Heart left ventricle (tissue), 16 donors: Measurements from ENCODE around the gene LRIF1. TPM values are rescaled to one million over a fixed set of nuclear protein-coding genes. Genes with fewer than 3 reads are reported as not detected.
"Not testable (repeated sequence)": the region's sequence is repeated elsewhere in the genome, so short reads cannot be mapped to it uniquely, and the experiment has no call there.

Experiments used
- ATAC-seq, 4 donors: fragments of 200-7000 bp; cut with Tn5 transposase; one replicate each; pipeline ENCODE4 v1.9.1; 2020 to 2022; ENCODE audit warnings: moderate library complexity in 4 of 4, mild to moderate bottlenecking in 3 of 4, moderate number of reproducible peaks in 1 of 4
- DNase-seq, 5 donors: peaks; one replicate each; pipeline ENCODE4 v3.0.0-alpha.2; 2020
- H3K27ac ChIP-seq, 12 donors: fragments of 200-600 bp; sonication (generic) in 4 of 12; one replicate each; pipeline versions ENCODE4 v1.5.0 to v1.8.0; 2016 to 2022; ENCODE audit warnings: mild to moderate bottlenecking in 2 of 12
- H3K27me3 ChIP-seq, 9 donors: fragments of 200-600 bp; sonication (generic) in 2 of 9; one replicate each; pipeline versions ENCODE4 v1.5.1 to v1.8.0; 2016 to 2022; ENCODE audit warnings: mild to moderate bottlenecking in 3 of 9
- H3K36me3 ChIP-seq, 9 donors: fragments of 200-600 bp; sonication (generic) in 2 of 9; one replicate each; pipeline versions ENCODE4 v1.5.0 to v1.8.0; 2018 to 2022; ENCODE audit warnings: mild to moderate bottlenecking in 2 of 9
- H3K4me1 ChIP-seq, 12 donors: fragments of 200-600 bp; sonication (generic) in 4 of 12; one replicate each; pipeline versions ENCODE4 v1.5.0 to v1.8.0; 2016 to 2022; ENCODE audit warnings: mild to moderate bottlenecking in 3 of 12
- H3K4me3 ChIP-seq, 12 donors: fragments of 200-600 bp; sonication (generic) in 4 of 12; one replicate each; pipeline versions ENCODE4 v1.5.0 to v1.8.0; 2017 to 2022; ENCODE audit warnings: mild to moderate bottlenecking in 9 of 12, moderate library complexity in 4 of 12
- H3K9me3 ChIP-seq, 12 donors: fragments of 200-600 bp; sonication (generic) in 4 of 12; one replicate each; pipeline versions ENCODE4 v1.5.0 to v1.8.0; 2016 to 2022; ENCODE audit warnings: mild to moderate bottlenecking in 1 of 12
- POLR2A ChIP-seq, 2 donors: fragments of 450-650 bp; IDR thresholded peaks; one replicate each; pipeline ENCODE4 v1.6.1; 2017; ENCODE audit warnings: antibody characterized with exemption in 2 of 2, mild to moderate bottlenecking in 2 of 2, moderate library complexity in 2 of 2
- WGBS, 4 donors: extraction: QIAGEN DNeasy Blood & Tissue Kit in 2 of 4; methylation state at CpG; one replicate each; pipeline versions ENCODE4 v1.1.5 to v1.1.7; 2013 to 2018; 5-methylcytosine and 5-hydroxymethylcytosine counted together
- intact Hi-C, 10 donors: fragments of 100-400 bp; cut with DNase I; formaldehyde crosslinking; loops; one replicate each; pipeline versions ENCODE4 v1.11.1 to v1.14.2; 2022
- polyA plus RNA-seq, 2 donors: library from polyadenylated mRNA; stranded (reverse); fragments of 200-250 nt; gene quantifications; one replicate each; pipeline ENCODE4 v1.2.3, GENCODE V29; 2013
- total RNA-seq, 9 donors: library from RNA; depleted of rRNA in 2 of 9; stranded (reverse); fragments of >200 nt in 2 of 9; fragmentation: NEBNext Ultra II Directional in 3 of 9; extraction: Animal tissue kit (Norgen Biotek cat#: 25700) in 3 of 9; gene quantifications; one replicate each; pipeline versions ENCODE4 v1.1.0 to v1.2.4, GENCODE V29; 2016 to 2023
- TF ChIP-seq, protein P1 (sequence below), 12 donors: fragments of 200-600 bp; sonication (generic) in 4 of 12; IDR thresholded peaks; one replicate each; pipeline versions ENCODE4 v1.5.0 to v1.8.0; 2018 to 2022; ENCODE audit warnings: antibody characterized with exemption in 12 of 12, mild to moderate bottlenecking in 5 of 12
- donor health status: ischemic (EF 13 %, LVEDD 7.1; RV severe dilation, severe dysfunction).
- donor health status: healthy with polysubstance abuse.
- donor health status: DM: no; HTN: yes; CAD: no.
- donor health status: DM: no; HTN: no; CAD: no.
- donor health status: ischemic (EF 25% LVEDD 6.9; RV normal size, moderate dysfunction).
- donor health status: ischemic (EF 25% LVEDD 5.7; RV mildly dilated, moderate dysfunction).
- donor health status: healthy.
- donor health status: DM: yes; HTN: yes; CAD: no.
- donor health status: ischemic (EF 35%, LVEDD 5.7; RV mildly dilated, moderate dysfunction).
- donor health status: nonischemic (EF 11% LVEDD 7.7; RV severe dilation, severe dysfunction).
- donor health status: DM: yes; HTN: yes; CAD: no.
- donor health status: PGD.
- donor health status: ischemic (EF 29% LVEDD 5.4; RV normal size, mild dysfunction).
- donor health status: nonischemic (EF 23%, LVEDD 6.1; RV moderate dilation, normal function).

Gene LRIF1
- total and polyA plus RNA-seq, 11 donors, result 11.4 to 17.8 (median 15.2) TPM

DNA sequence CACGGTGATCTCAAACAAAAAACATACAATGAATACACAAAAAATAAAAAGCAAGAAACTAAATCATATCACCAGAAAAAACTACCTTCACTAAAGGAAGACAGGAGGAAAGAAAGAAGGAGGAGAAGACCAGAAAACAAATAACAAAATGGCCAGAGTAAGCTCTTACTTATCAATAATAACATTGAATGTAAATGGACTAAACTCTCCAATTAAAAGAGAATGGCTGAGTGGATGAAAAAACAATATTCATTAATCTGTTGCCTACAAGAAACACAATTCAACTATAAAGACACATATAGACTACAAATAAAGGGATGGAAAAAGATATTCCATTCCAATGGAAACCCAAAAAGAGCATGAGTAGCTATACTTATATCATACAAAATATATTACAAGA, 27.2 kb downstream of the LRIF1 start:
- no peaks in the 10 kb centered on the region for H3K36me3 ChIP-seq
- no peak overlapping the region for H3K4me3 ChIP-seq
- H3K4me1 ChIP-seq, result no peaks in the 10 kb centered on the region
- 66 to 90% (median 83%) methylated on average over 1 of the region's 1 CpG for WGBS, 4 donors
- ATAC-seq, result no peak
- peaks cover 0 to 52% (median 6%) of the 10 kb centered on the region in 12 donors for H3K9me3 ChIP-seq
- no peaks in the 10 kb centered on the region for H3K27me3 ChIP-seq
- no peak overlapping the region for H3K27ac ChIP-seq
- intact Hi-C loops, result no loop called here
- DNase-seq, result no peak
- TF ChIP-seq, protein P1, sequence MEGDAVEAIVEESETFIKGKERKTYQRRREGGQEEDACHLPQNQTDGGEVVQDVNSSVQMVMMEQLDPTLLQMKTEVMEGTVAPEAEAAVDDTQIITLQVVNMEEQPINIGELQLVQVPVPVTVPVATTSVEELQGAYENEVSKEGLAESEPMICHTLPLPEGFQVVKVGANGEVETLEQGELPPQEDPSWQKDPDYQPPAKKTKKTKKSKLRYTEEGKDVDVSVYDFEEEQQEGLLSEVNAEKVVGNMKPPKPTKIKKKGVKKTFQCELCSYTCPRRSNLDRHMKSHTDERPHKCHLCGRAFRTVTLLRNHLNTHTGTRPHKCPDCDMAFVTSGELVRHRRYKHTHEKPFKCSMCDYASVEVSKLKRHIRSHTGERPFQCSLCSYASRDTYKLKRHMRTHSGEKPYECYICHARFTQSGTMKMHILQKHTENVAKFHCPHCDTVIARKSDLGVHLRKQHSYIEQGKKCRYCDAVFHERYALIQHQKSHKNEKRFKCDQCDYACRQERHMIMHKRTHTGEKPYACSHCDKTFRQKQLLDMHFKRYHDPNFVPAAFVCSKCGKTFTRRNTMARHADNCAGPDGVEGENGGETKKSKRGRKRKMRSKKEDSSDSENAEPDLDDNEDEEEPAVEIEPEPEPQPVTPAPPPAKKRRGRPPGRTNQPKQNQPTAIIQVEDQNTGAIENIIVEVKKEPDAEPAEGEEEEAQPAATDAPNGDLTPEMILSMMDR (IDR thresholded peaks at IDR 0.05), result no peak
- no peak for TF ChIP-seq POLR2A (IDR thresholded peaks at IDR 0.05)

GRCh38 chr1:110931097-110931496, 32.6 kb downstream of the LRIF1 start:
- H3K4me1 ChIP-seq, intact Hi-C loops, H3K36me3 ChIP-seq, H3K27me3 ChIP-seq, H3K4me3 ChIP-seq, H3K27ac ChIP-seq, ATAC-seq, DNase-seq: not testable (repeated sequence)
- peaks cover 0 to 41% (median 9%) of the 10 kb centered on the region in 12 donors for H3K9me3 ChIP-seq
- 78 to 97% (median 93%) methylated on average over 3 of the region's 3 CpGs for WGBS, 4 donors

- H3K4me1 ChIP-seq, result no peaks in the 10 kb centered on the region
- intact Hi-C loops, result no loop called here
- peaks cover 0 to 27% (median 0%) of the 10 kb centered on the region in 12 donors for H3K9me3 ChIP-seq
- H3K4me3 ChIP-seq, result no peak overlapping the region
- H3K27ac ChIP-seq, result no peak overlapping the region
- DNase-seq, result no peak
- no peak for TF ChIP-seq POLR2A (IDR thresholded peaks at IDR 0.05)
- TF ChIP-seq, protein P1 (IDR thresholded peaks at IDR 0.05), result no peak
- no peaks in the 10 kb centered on the region for H3K36me3 ChIP-seq
- ATAC-seq, result no peak
- 37 to 65% (median 54%) methylated on average over 2 of the region's 2 CpGs for WGBS, 4 donors
- no peaks in the 10 kb centered on the region for H3K27me3 ChIP-seq
Observed at GRCh38 chr1:110928904-110929303, 34.8 kb downstream of the LRIF1 start.

- intact Hi-C loops, result no loop called here
- 76 to 85% (median 81%) methylated on average over 1 of the region's 1 CpG for WGBS, 4 donors
Observed at GRCh38 chr1:110928191-110928590, 35.5 kb downstream of the LRIF1 start.

More at GRCh38 chr1:110928191-110928590, 35.5 kb downstream of the LRIF1 start:
- no peak for DNase-seq
- Histone ChIP-seq H3K27ac (no peak overlapping the region), H3K27me3 (no peaks in the 10 kb centered on the region), H3K4me3 (no peak overlapping the region), H3K36me3 (no peaks in the 10 kb centered on the region), H3K4me1 (no peaks in the 10 kb centered on the region), H3K9me3 (peaks cover 0 to 29% (median 0%) of the 10 kb centered on the region in 12 donors)
- TF ChIP-seq, protein P1 (IDR thresholded peaks at IDR 0.05), result no peak
- no peak for TF ChIP-seq POLR2A (IDR thresholded peaks at IDR 0.05)
- no peak for ATAC-seq
